Measurements from ENCODE around the gene WDR38. TPM values are rescaled to one million over a fixed set of nuclear protein-coding genes. Genes with fewer than 3 reads are reported as not detected.

Gene WDR38
- total and polyA plus RNA-seq, 2 of the 4 experiments (the other 2 are of a cell fraction) = not detected

- ChIA-PET POLR2A (ENCODE audit: unreplicated experiment) (no interaction called here), CTCF (interaction anchor here (2.0 kb wide), 1 partner anchor 15 kb away, joined by 5 read pairs; no protein-coding TSS in a partner anchor)
- 38% methylated on average over 4 of the region's 10 CpGs; no CpG with 5 or more reads in 1 of the 2 experiments for WGBS, 2 experiments (ENCODE audit: extremely low coverage in 2 of 2, insufficient read length in 1 of 2)
- H4K20me1 ChIP-seq (ENCODE audit: insufficient read depth, low read length) = peaks cover 29% of the 10 kb centered on the region
- H3K18ac ChIP-seq (ENCODE audit: low read depth, low read length) = no peak overlapping the region
- H3K56ac ChIP-seq (ENCODE audit: extremely low read depth, insufficient read depth, low read length) = no peak overlapping the region
- H3K9me1 ChIP-seq (ENCODE audit: insufficient read depth, low read length) = peaks cover 3% of the 10 kb centered on the region; the same call in 1 of the 2 replicates
- H2BK20ac ChIP-seq (ENCODE audit: low read depth, low read length) = no peak overlapping the region
- intact Hi-C loops (cut with micrococcal nuclease) = no loop called here
- ATAC-seq (ENCODE audit: low read depth) (no peak), DNase-seq (no peak)
- no peak overlapping the region for H2BK120ac ChIP-seq (ENCODE audit: low read depth, low read length)
- H3K4ac ChIP-seq (ENCODE audit: low read depth, low read length) = no peak overlapping the region
- TSS peak; percentile 79 for BruUV-seq (replicated peaks)
- H2BK15ac ChIP-seq (ENCODE audit: low read depth, low read length) = no peak overlapping the region
- no peak overlapping the region for H2AK5ac ChIP-seq (ENCODE audit: low read depth, low read length)
- no peak overlapping the region for H2AK9ac ChIP-seq (replicated peaks; ENCODE audit: low read depth, low read length, poor library complexity)
- H3K9me3 ChIP-seq (ENCODE audit: control insufficient read depth, insufficient read depth, low read length) = no peaks in the 10 kb centered on the region
- H3K14ac ChIP-seq (replicated peaks; ENCODE audit: low read depth, low read length) = no peak overlapping the region
- peaks cover 14 to 27% of the 10 kb centered on the region in 2 experiments for H3K79me1 ChIP-seq (ENCODE audit: low read depth in 1 of 2, low read length in 2 of 2)
- TF ChIP-seq RAD21 (IDR thresholded peaks at IDR 0.05; ENCODE audit: low read length) = no peak
- no peak for TF ChIP-seq NFE2L2 (IDR thresholded peaks at IDR 0.05; ENCODE audit: low read depth, low read length)
- no peak for TF ChIP-seq MAZ (IDR thresholded peaks at IDR 0.05; ENCODE audit: borderline replicate concordance, low read depth, low read length)
- no peak for TF ChIP-seq ELK1 (IDR thresholded peaks at IDR 0.05; ENCODE audit: borderline replicate concordance, low read depth, low read length)
- TF ChIP-seq USF2 (IDR thresholded peaks at IDR 0.05; ENCODE audit: low read depth, low read length) = no peak
- TF ChIP-seq RFX5 (IDR thresholded peaks at IDR 0.05; ENCODE audit: low read depth, low read length) = no peak
- no peak for TF ChIP-seq CHD1 (IDR thresholded peaks at IDR 0.05; ENCODE audit: low read depth, low read length)
- TF ChIP-seq SMC3 (IDR thresholded peaks at IDR 0.05; ENCODE audit: low read depth, low read length) = no peak
- no peak for TF ChIP-seq CTCF (conservative IDR thresholded peaks at IDR 0.05; ENCODE audit: low read depth, low read length)
- no peak for TF ChIP-seq CEBPB (IDR thresholded peaks at IDR 0.05; ENCODE audit: low read depth, low read length)
- no peak for TF ChIP-seq FOS (IDR thresholded peaks at IDR 0.05; ENCODE audit: low read depth, low read length)
- no peak for TF ChIP-seq POLR2A (IDR thresholded peaks at IDR 0.05; ENCODE audit: low read depth, low read length)
- TF ChIP-seq MXI1 (IDR thresholded peaks at IDR 0.05; ENCODE audit: borderline replicate concordance, low read depth, low read length) = no peak
- no peak for TF ChIP-seq BHLHE40 (IDR thresholded peaks at IDR 0.05; ENCODE audit: low read depth, low read length)
- no peak overlapping the region for H4K8ac ChIP-seq (ENCODE audit: low read depth in 2 of 2, low read length in 2 of 2)
- H3K4me3 ChIP-seq (ENCODE audit: insufficient read depth, low read depth, low read length) = no peak overlapping the region
- H3K4me2 ChIP-seq (ENCODE audit: low read depth, low read length) = no peak overlapping the region
- no peak overlapping the region for H4K91ac ChIP-seq (ENCODE audit: insufficient read depth, low read depth, low read length)
- in situ Hi-C loops (cut with MboI; ENCODE audit: low sequenced_read_pairs) = no loop called here
- H4K5ac ChIP-seq (ENCODE audit: low read depth, low read length) = no peak overlapping the region
- H3K4me1 ChIP-seq (ENCODE audit: control insufficient read depth, insufficient read depth, low read length) = peaks cover 2% of the 10 kb centered on the region; the same call in 1 of the 2 replicates
- no peak overlapping the region for H2BK5ac ChIP-seq (ENCODE audit: low read depth, low read length, poor library complexity, severe bottlenecking)
- no peak overlapping the region for H3K23ac ChIP-seq (ENCODE audit: low read depth, low read length)
- H3K27me3 ChIP-seq (ENCODE audit: control insufficient read depth, insufficient read depth, low read length) = no peaks in the 10 kb centered on the region
- peaks cover 63% of the 10 kb centered on the region for H3K36me3 ChIP-seq (ENCODE audit: control insufficient read depth, insufficient read depth, low read length)
- no peak overlapping the region for H3K9ac ChIP-seq (ENCODE audit: low read depth, low read length)
- H3K27ac ChIP-seq (ENCODE audit: insufficient read depth, low read length) = no peak overlapping the region
- dilution Hi-C loops (cut with HindIII; ENCODE audit: low sequenced_read_pairs, unreplicated experiment) = no loop called here
- H2AFZ ChIP-seq (replicated peaks; ENCODE audit: low read length, poor library complexity) = no peak overlapping the region
Measured at GRCh38 chr9:124879226-124879625, 26.0 kb downstream of the WDR38 start.

Measured in IMR-90 (cell line).